Erythroblast (primary cell): ENCODE measurements around the gene BOC.

Experiments
- GATA1 ChIP-seq: IDR thresholded peaks from 2 replicates; pipeline ENCODE4 v1.6.1; 2011; ENCODE audit warnings: low read depth, mild to moderate bottlenecking, control low read depth, low read length, moderate library complexity
- POLR2A ChIP-seq: IDR thresholded peaks from 2 replicates; pipeline ENCODE4 v1.6.1; 2011; ENCODE audit warnings: mild to moderate bottlenecking, low read length

GRCh38 chr3:113273011-113273410 lies 61.7 kb downstream of the BOC start:
- TF ChIP-seq POLR2A (no peak), GATA1 (no peak)
